ENCODE measurements around the gene RNU1-2.
"Not testable (repeated sequence)": the region's sequence is repeated elsewhere in the genome, so short reads cannot be mapped to it uniquely, and the experiment has no call there.

GRCh38 chr1:16911851-16912721, 16.3 kb downstream of the RNU1-2 start:
- TF ChIP-seq CTCF (IDR thresholded peaks at IDR 0.05; ENCODE audit: poor library complexity, severe bottlenecking); TAF1 (IDR thresholded peaks at IDR 0.05; ENCODE audit: low read depth); RAD21 (conservative IDR thresholded peaks at IDR 0.05): not testable (repeated sequence)
